Heart left ventricle (tissue), 13 donors: Measurements from ENCODE around the gene TMEM126A.

Experiments
- POLR2A ChIP-seq, 2 donors: fragments of 450-650 bp; IDR thresholded peaks; one replicate each; pipeline ENCODE4 v1.6.1; 2017; ENCODE audit warnings: antibody characterized with exemption in 2 of 2, mild to moderate bottlenecking in 2 of 2, moderate library complexity in 2 of 2
- TF ChIP-seq, protein P1 (sequence below), 12 donors: fragments of 200-600 bp; sonication (generic) in 4 of 12; IDR thresholded peaks; one replicate each; pipeline versions ENCODE4 v1.5.0 to v1.8.0; 2018 to 2022; ENCODE audit warnings: antibody characterized with exemption in 12 of 12, mild to moderate bottlenecking in 5 of 12
- donor health status: ischemic (EF 13 %, LVEDD 7.1; RV severe dilation, severe dysfunction).
- donor health status: DM: no; HTN: yes; CAD: no.
- donor health status: DM: no; HTN: no; CAD: no.
- donor health status: ischemic (EF 25% LVEDD 6.9; RV normal size, moderate dysfunction).
- donor health status: ischemic (EF 25% LVEDD 5.7; RV mildly dilated, moderate dysfunction).
- donor health status: ischemic (EF 35%, LVEDD 5.7; RV mildly dilated, moderate dysfunction).
- donor health status: nonischemic (EF 11% LVEDD 7.7; RV severe dilation, severe dysfunction).
- donor health status: DM: yes; HTN: yes; CAD: no.
- donor health status: PGD.
- donor health status: ischemic (EF 29% LVEDD 5.4; RV normal size, mild dysfunction).
- donor health status: nonischemic (EF 23%, LVEDD 6.1; RV moderate dilation, normal function).

DNA sequence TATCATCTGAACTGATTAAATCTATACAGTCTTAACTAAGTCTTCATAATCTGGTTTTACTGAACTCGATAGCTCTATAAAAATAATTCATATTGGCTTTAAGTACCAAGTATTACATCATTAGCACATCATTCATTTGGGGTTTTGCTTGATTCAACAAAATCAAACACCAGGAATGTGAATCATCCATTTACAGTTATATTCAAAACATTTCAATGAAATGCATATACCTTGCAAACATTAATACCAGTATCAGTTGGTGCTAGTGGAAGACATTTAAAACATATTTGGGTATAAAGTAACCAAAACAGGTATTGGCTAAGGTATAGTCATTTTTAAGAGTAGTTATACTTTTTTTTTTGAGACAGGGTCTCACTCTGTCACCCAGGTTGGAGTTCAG lies 50.4 kb downstream of the TMEM126A start:
- TF ChIP-seq, protein P1, sequence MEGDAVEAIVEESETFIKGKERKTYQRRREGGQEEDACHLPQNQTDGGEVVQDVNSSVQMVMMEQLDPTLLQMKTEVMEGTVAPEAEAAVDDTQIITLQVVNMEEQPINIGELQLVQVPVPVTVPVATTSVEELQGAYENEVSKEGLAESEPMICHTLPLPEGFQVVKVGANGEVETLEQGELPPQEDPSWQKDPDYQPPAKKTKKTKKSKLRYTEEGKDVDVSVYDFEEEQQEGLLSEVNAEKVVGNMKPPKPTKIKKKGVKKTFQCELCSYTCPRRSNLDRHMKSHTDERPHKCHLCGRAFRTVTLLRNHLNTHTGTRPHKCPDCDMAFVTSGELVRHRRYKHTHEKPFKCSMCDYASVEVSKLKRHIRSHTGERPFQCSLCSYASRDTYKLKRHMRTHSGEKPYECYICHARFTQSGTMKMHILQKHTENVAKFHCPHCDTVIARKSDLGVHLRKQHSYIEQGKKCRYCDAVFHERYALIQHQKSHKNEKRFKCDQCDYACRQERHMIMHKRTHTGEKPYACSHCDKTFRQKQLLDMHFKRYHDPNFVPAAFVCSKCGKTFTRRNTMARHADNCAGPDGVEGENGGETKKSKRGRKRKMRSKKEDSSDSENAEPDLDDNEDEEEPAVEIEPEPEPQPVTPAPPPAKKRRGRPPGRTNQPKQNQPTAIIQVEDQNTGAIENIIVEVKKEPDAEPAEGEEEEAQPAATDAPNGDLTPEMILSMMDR (IDR thresholded peaks at IDR 0.05), result no peak
- TF ChIP-seq POLR2A (IDR thresholded peaks at IDR 0.05), result no peak
